Measurements from ENCODE around the gene CHMP4B.

The CHMP4B gene

DNA sequence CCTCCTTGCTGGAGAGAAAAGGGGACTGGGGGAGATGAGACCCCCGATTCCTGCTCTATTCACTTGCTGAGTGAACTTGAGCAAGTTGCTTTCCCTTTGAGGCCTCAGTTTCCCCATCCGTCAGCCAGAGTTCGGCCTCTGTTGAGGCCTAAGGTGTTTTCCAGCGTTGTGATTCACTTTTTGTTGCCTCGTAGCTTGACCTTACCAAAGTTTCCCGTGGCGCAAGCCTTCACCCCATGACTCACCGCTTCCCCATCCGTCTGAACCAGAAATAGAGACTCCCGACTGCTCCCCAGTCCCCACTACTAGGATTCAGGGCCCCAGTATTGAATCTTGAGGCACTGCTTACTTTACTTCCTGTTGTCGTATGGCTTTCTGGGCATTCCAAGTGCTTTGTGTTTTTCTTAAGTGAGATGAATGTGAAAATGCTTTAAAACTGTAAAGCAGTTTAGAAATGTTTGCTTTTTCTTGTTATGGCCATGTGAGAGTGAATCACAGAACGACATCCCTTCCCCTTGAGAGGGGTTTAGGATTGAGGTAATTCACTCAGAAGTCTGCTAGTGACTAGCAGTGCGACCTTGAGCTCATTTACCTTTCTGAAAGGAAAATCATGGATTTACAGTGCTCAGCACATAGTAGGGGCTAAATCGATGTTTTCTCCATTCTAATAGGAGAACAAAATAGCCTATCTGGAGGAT, 1.2 kb downstream of the CHMP4B start:
- TF ChIP-seq, protein P1, sequence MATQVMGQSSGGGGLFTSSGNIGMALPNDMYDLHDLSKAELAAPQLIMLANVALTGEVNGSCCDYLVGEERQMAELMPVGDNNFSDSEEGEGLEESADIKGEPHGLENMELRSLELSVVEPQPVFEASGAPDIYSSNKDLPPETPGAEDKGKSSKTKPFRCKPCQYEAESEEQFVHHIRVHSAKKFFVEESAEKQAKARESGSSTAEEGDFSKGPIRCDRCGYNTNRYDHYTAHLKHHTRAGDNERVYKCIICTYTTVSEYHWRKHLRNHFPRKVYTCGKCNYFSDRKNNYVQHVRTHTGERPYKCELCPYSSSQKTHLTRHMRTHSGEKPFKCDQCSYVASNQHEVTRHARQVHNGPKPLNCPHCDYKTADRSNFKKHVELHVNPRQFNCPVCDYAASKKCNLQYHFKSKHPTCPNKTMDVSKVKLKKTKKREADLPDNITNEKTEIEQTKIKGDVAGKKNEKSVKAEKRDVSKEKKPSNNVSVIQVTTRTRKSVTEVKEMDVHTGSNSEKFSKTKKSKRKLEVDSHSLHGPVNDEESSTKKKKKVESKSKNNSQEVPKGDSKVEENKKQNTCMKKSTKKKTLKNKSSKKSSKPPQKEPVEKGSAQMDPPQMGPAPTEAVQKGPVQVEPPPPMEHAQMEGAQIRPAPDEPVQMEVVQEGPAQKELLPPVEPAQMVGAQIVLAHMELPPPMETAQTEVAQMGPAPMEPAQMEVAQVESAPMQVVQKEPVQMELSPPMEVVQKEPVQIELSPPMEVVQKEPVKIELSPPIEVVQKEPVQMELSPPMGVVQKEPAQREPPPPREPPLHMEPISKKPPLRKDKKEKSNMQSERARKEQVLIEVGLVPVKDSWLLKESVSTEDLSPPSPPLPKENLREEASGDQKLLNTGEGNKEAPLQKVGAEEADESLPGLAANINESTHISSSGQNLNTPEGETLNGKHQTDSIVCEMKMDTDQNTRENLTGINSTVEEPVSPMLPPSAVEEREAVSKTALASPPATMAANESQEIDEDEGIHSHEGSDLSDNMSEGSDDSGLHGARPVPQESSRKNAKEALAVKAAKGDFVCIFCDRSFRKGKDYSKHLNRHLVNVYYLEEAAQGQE (IDR thresholded peaks at IDR 0.05; ENCODE audit: insufficient read depth in 1 of 2, low read depth in 2 of 2, low read length in 2 of 2) = no peak
- TF ChIP-seq SIN3A (IDR thresholded peaks at IDR 0.05; ENCODE audit: borderline replicate concordance, insufficient read depth, low read length) (no peak), FOXP2 (optimal IDR thresholded peaks at IDR 0.05; ENCODE audit: borderline replicate concordance, extremely low read depth, extremely low read length, insufficient read depth) (no peak), POLR2AphosphoS5 (IDR thresholded peaks at IDR 0.05; ENCODE audit: low read depth, low read length) (no peak), TAF1 (IDR thresholded peaks at IDR 0.05; ENCODE audit: borderline replicate concordance, insufficient read depth, low read length) (no peak)

DNA sequence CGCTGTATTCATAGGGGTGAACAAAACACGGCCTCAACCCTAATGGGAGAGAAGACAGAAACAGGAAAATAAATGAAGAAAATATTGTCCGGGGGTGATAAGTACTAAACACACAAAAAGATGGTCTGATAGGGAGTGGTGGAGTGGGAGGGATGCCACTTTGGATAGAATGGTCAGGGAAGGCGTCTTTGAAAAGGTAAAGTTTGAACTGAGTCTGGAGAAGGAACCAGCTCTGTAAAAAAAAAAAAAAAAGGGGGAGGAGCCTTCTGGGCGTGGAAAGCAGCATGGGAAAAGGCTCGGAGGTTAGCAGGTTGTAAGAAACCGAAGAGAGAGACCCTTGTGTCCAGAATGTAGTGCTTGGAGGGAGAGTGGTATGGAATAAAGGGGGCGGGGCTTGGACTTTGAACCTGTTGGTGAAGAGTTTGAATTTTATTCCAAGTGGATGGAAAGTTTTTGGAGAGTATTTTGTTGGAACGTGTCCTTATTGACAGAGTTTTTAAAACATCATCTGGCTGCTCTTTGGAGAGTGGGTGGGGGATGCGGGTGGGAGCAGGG, 1.8 kb downstream of the CHMP4B start:
- TF ChIP-seq POLR2AphosphoS5 (IDR thresholded peaks at IDR 0.05; ENCODE audit: low read depth, low read length) = no peak
- TF ChIP-seq SIN3A (IDR thresholded peaks at IDR 0.05; ENCODE audit: borderline replicate concordance, insufficient read depth, low read length) = no peak
- TF ChIP-seq TAF1 (IDR thresholded peaks at IDR 0.05; ENCODE audit: borderline replicate concordance, insufficient read depth, low read length) = no peak
- no peak for TF ChIP-seq FOXP2 (optimal IDR thresholded peaks at IDR 0.05; ENCODE audit: borderline replicate concordance, extremely low read depth, extremely low read length, insufficient read depth)
- TF ChIP-seq, protein P1 (IDR thresholded peaks at IDR 0.05; ENCODE audit: insufficient read depth in 1 of 2, low read depth in 2 of 2, low read length in 2 of 2) = no peak

DNA sequence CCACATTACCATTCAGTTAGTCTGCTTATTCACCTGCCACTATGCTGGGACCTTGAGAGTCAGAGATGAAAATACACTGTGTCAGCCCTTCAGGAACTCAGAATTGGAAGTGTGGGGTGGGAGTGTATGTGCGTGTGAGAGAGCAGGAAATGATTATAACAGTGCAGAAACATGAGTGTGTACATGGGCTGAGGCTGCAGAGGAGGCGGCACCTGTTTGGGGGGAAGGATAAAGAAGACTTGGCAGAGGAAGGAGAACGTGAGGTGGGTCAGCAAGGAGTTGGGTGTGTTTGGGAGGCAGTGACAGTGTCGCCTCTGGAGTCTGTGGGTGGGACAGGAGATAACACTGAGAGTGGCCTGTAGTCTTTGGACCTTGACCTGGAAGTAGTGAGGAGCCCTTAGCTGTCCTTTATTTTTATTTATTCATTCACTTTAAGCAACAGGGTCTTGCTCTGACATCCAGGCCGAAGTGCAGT, 3.1 kb downstream of the CHMP4B start:
- TF ChIP-seq TAF1 (IDR thresholded peaks at IDR 0.05; ENCODE audit: borderline replicate concordance, insufficient read depth, low read length) (no peak), SIN3A (IDR thresholded peaks at IDR 0.05; ENCODE audit: borderline replicate concordance, insufficient read depth, low read length) (no peak), POLR2AphosphoS5 (IDR thresholded peaks at IDR 0.05; ENCODE audit: low read depth, low read length) (no peak), FOXP2 (optimal IDR thresholded peaks at IDR 0.05; ENCODE audit: borderline replicate concordance, extremely low read depth, extremely low read length, insufficient read depth) (no peak)
- TF ChIP-seq, protein P1 (IDR thresholded peaks at IDR 0.05; ENCODE audit: insufficient read depth in 1 of 2, low read depth in 2 of 2, low read length in 2 of 2) = no peak

DNA sequence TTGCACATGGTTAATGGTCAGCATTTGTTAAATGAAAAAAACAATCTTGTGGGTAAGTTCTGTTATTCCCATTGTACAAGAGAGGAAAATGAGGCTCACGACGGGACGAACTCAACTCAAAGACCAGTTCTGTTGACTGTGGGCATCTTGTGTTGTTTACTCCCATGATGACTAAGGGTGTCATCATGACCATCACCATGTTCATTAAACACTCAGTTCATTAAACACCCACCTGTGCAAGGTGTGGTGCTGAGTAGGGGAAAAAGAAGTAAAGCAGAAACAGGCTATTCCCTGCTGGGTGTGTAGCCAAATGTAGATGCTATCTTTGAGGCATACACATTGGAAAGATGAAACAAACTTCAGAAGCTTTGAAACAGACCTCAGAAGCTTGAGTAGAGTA, 4.5 kb downstream of the CHMP4B start:
- TF ChIP-seq, protein P1 (IDR thresholded peaks at IDR 0.05; ENCODE audit: insufficient read depth in 1 of 2, low read depth in 2 of 2, low read length in 2 of 2) = no peak
- no peak for TF ChIP-seq FOXP2 (optimal IDR thresholded peaks at IDR 0.05; ENCODE audit: borderline replicate concordance, extremely low read depth, extremely low read length, insufficient read depth)
- no peak for TF ChIP-seq POLR2AphosphoS5 (IDR thresholded peaks at IDR 0.05; ENCODE audit: low read depth, low read length)
- TF ChIP-seq SIN3A (IDR thresholded peaks at IDR 0.05; ENCODE audit: borderline replicate concordance, insufficient read depth, low read length) = no peak
- TF ChIP-seq TAF1 (IDR thresholded peaks at IDR 0.05; ENCODE audit: borderline replicate concordance, insufficient read depth, low read length) = no peak
